ENCODE measurements around the gene TNRC6C. TPM values are rescaled to one million over a fixed set of nuclear protein-coding genes. Genes with fewer than 3 reads are reported as not detected.
A peak's percentile ranks its signal among the peaks of the same experiment; 100 is the strongest.

Gene TNRC6C
- total RNA-seq, 1 donor from 2014 or later: 16.0 TPM

- Mint-ChIP-seq H3K36me3 (ENCODE audit: low read depth) (peaks cover 57% of the 10 kb centered on the region), H3K9me3 (no peaks in the 10 kb centered on the region), H3K4me3 (no peak overlapping the region), H3K27me3 (no peaks in the 10 kb centered on the region), H3K27ac (no peak overlapping the region), H3K4me1 (peaks cover 42% of the 10 kb centered on the region)
- intact Hi-C loops (cut with micrococcal nuclease): no loop called here
- DNase-seq: peak; percentile 67
Measured at GRCh38 chr17:78117027-78117981, 158.8 kb downstream of the TNRC6C start.

- Mint-ChIP-seq H3K27me3 (no peaks in the 10 kb centered on the region), H3K4me3 (no peak overlapping the region), H3K27ac (no peak overlapping the region), H3K9me3 (no peaks in the 10 kb centered on the region), H3K4me1 (peaks cover 49% of the 10 kb centered on the region), H3K36me3 (ENCODE audit: low read depth) (peaks cover 61% of the 10 kb centered on the region)
- DNase-seq: no peak
- intact Hi-C loops (cut with micrococcal nuclease): no loop called here
Measured at GRCh38 chr17:78118801-78119241, 160.3 kb downstream of the TNRC6C start.

GRCh38 chr17:78120537-78120936, 162.0 kb downstream of the TNRC6C start:
- no peak for DNase-seq
- H3K27me3 Mint-ChIP-seq: no peaks in the 10 kb centered on the region
- intact Hi-C loops (cut with micrococcal nuclease): no loop called here
- peak overlapping the region; percentile 34 for H3K27ac Mint-ChIP-seq
- no peaks in the 10 kb centered on the region for H3K9me3 Mint-ChIP-seq
- H3K4me3 Mint-ChIP-seq: peak overlapping the region; percentile 87
- H3K4me1 Mint-ChIP-seq: peaks cover 48% of the 10 kb centered on the region
- H3K36me3 Mint-ChIP-seq (ENCODE audit: low read depth): peaks cover 60% of the 10 kb centered on the region

GRCh38 chr17:78120971-78121800, 162.7 kb downstream of the TNRC6C start:
- Mint-ChIP-seq H3K4me1 (peaks cover 50% of the 10 kb centered on the region), H3K27ac (peak overlapping the region; percentile 87), H3K36me3 (ENCODE audit: low read depth) (peaks cover 60% of the 10 kb centered on the region), H3K9me3 (no peaks in the 10 kb centered on the region), H3K27me3 (no peaks in the 10 kb centered on the region), H3K4me3 (peak overlapping the region; percentile 87)
- DNase-seq: peak; percentile 91
- intact Hi-C loops (cut with micrococcal nuclease): loop anchor here (1.0 kb wide), 1 partner anchor 11 kb away; no protein-coding TSS in a partner anchor

GRCh38 chr17:78121801-78122215, 163.3 kb downstream of the TNRC6C start:
- DNase-seq: no peak
- peaks cover 60% of the 10 kb centered on the region for H3K36me3 Mint-ChIP-seq (ENCODE audit: low read depth)
- peak overlapping the region; percentile 87 for H3K27ac Mint-ChIP-seq
- peak overlapping the region; percentile 87 for H3K4me3 Mint-ChIP-seq
- intact Hi-C loops (cut with micrococcal nuclease): loop anchor here (1.0 kb wide), 1 partner anchor 10 kb away; no protein-coding TSS in a partner anchor
- H3K27me3 Mint-ChIP-seq: no peaks in the 10 kb centered on the region
- peaks cover 52% of the 10 kb centered on the region for H3K4me1 Mint-ChIP-seq
- H3K9me3 Mint-ChIP-seq: no peaks in the 10 kb centered on the region

GRCh38 chr17:78122216-78122930, 163.9 kb downstream of the TNRC6C start:
- intact Hi-C loops (cut with micrococcal nuclease): no loop called here
- DNase-seq: no peak
- Mint-ChIP-seq H3K9me3 (no peaks in the 10 kb centered on the region), H3K36me3 (ENCODE audit: low read depth) (peaks cover 61% of the 10 kb centered on the region), H3K4me1 (peaks cover 53% of the 10 kb centered on the region), H3K4me3 (peak overlapping the region; percentile 87), H3K27ac (peak overlapping the region; percentile 87), H3K27me3 (no peaks in the 10 kb centered on the region)

- Mint-ChIP-seq H3K4me3 (peak overlapping the region; percentile 87), H3K9me3 (no peaks in the 10 kb centered on the region), H3K36me3 (ENCODE audit: low read depth) (peaks cover 58% of the 10 kb centered on the region), H3K27ac (peak overlapping the region; percentile 39), H3K4me1 (peaks cover 53% of the 10 kb centered on the region), H3K27me3 (no peaks in the 10 kb centered on the region)
- intact Hi-C loops (cut with micrococcal nuclease): no loop called here
- peak; percentile 62 for DNase-seq
Measured at GRCh38 chr17:78122931-78123249, 164.4 kb downstream of the TNRC6C start.

GRCh38 chr17:78123258-78123929, 164.9 kb downstream of the TNRC6C start:
- peaks cover 50% of the 10 kb centered on the region for H3K4me1 Mint-ChIP-seq
- peak overlapping the region; percentile 87 for H3K4me3 Mint-ChIP-seq
- H3K36me3 Mint-ChIP-seq (ENCODE audit: low read depth): peaks cover 56% of the 10 kb centered on the region
- intact Hi-C loops (cut with micrococcal nuclease): no loop called here
- no peaks in the 10 kb centered on the region for H3K9me3 Mint-ChIP-seq
- no peaks in the 10 kb centered on the region for H3K27me3 Mint-ChIP-seq
- peak overlapping the region; percentile 76 for H3K27ac Mint-ChIP-seq
- no peak for DNase-seq

- Mint-ChIP-seq H3K9me3 (no peaks in the 10 kb centered on the region), H3K36me3 (ENCODE audit: low read depth) (peaks cover 58% of the 10 kb centered on the region), H3K27ac (peak overlapping the region; percentile 76), H3K27me3 (no peaks in the 10 kb centered on the region), H3K4me3 (peak overlapping the region; percentile 87), H3K4me1 (peaks cover 56% of the 10 kb centered on the region)
- intact Hi-C loops (cut with micrococcal nuclease): no loop called here
- DNase-seq: peak; percentile 61
Measured at GRCh38 chr17:78124081-78124835, 165.8 kb downstream of the TNRC6C start.

GRCh38 chr17:78124836-78125137, 166.3 kb downstream of the TNRC6C start:
- no peaks in the 10 kb centered on the region for H3K9me3 Mint-ChIP-seq
- H3K36me3 Mint-ChIP-seq (ENCODE audit: low read depth): peaks cover 58% of the 10 kb centered on the region
- intact Hi-C loops (cut with micrococcal nuclease): loop anchor here (5.0 kb wide), 1 partner anchor 233 kb away; no protein-coding TSS in a partner anchor
- H3K27ac Mint-ChIP-seq: peak overlapping the region; percentile 58
- H3K4me1 Mint-ChIP-seq: peaks cover 60% of the 10 kb centered on the region
- no peak for DNase-seq
- H3K27me3 Mint-ChIP-seq: no peaks in the 10 kb centered on the region
- H3K4me3 Mint-ChIP-seq: peak overlapping the region; percentile 91

- intact Hi-C loops (cut with micrococcal nuclease): loop anchor here (5.0 kb wide), 1 partner anchor 232 kb away; no protein-coding TSS in a partner anchor
- peak overlapping the region; percentile 58 for H3K27ac Mint-ChIP-seq
- peaks cover 65% of the 10 kb centered on the region for H3K4me1 Mint-ChIP-seq
- no peaks in the 10 kb centered on the region for H3K9me3 Mint-ChIP-seq
- no peaks in the 10 kb centered on the region for H3K27me3 Mint-ChIP-seq
- peak overlapping the region; percentile 91 for H3K4me3 Mint-ChIP-seq
- DNase-seq: peak; percentile 80
- peaks cover 56% of the 10 kb centered on the region for H3K36me3 Mint-ChIP-seq (ENCODE audit: low read depth)
Measured at GRCh38 chr17:78125138-78125913, 166.8 kb downstream of the TNRC6C start.
